Upper lobe of left lung (tissue), 6 donors: ENCODE data around the gene XRCC5. TPM values are rescaled to one million over a fixed set of nuclear protein-coding genes. Genes with fewer than 3 reads are reported as not detected.
"Not testable (repeated sequence)": the region's sequence is repeated elsewhere in the genome, so short reads cannot be mapped to it uniquely, and the experiment has no call there.

Experiments used
- ATAC-seq, 2 donors: fragments of 200-7000 bp; cut with Tn5 transposase; one replicate each; pipeline ENCODE4 v1.9.1; 2022; ENCODE audit warnings: mild to moderate bottlenecking in 2 of 2, moderate library complexity in 2 of 2; ENCODE audit not compliant: low FRiP score in 2 of 2
- DNase-seq, 2 donors: peaks; one replicate each; pipeline ENCODE4 v3.0.0-alpha.2; 2019 to 2020
- H3K27ac ChIP-seq, 4 donors: fragments of 200-600 bp; sonication (generic); one replicate each; pipeline ENCODE4 v1.5.1; 2016 to 2019
- H3K27me3 ChIP-seq, 4 donors: fragments of 200-600 bp; sonication (generic); one replicate each; pipeline ENCODE4 v1.5.1; 2017 to 2019
- H3K36me3 ChIP-seq, 4 donors: fragments of 200-600 bp; sonication (generic); one replicate each; pipeline ENCODE4 v1.5.1; 2016 to 2019
- H3K4me1 ChIP-seq, 4 donors: fragments of 200-600 bp; sonication (generic); one replicate each; pipeline ENCODE4 v1.5.1; 2018 to 2019
- H3K4me3 ChIP-seq, 4 donors: fragments of 200-600 bp; sonication (generic); one replicate each; pipeline ENCODE4 v1.5.1; 2017 to 2019; ENCODE audit warnings: mild to moderate bottlenecking in 2 of 4, moderate library complexity in 1 of 4
- H3K9me3 ChIP-seq, 4 donors: fragments of 200-600 bp; sonication (generic); one replicate each; pipeline ENCODE4 v1.5.1; 2018 to 2019
- CTCF ChIP-seq, 6 experiments: fragments of 450-650 bp in 4 of 6; fragments of 200-600 bp in 2 of 6; sonication (generic) in 2 of 6; IDR thresholded peaks; one replicate each; pipeline ENCODE4 v1.5.1; 2016 to 2019; ENCODE audit warnings: antibody characterized with exemption in 6 of 6
- EP300 ChIP-seq, 4 donors: sonication (generic); formaldehyde crosslinking; IDR thresholded peaks; one replicate each; pipeline ENCODE4 v1.5.1; 2017; ENCODE audit warnings: antibody characterized with exemption in 4 of 4, control low read depth in 2 of 4
- POLR2A ChIP-seq, 4 donors: fragments of 450-650 bp; IDR thresholded peaks; one replicate each; pipeline ENCODE4 v1.5.1; 2016 to 2017; ENCODE audit warnings: antibody characterized with exemption in 4 of 4, mild to moderate bottlenecking in 2 of 4
- POLR2AphosphoS5 ChIP-seq, 2 donors: sonication (generic); formaldehyde crosslinking; IDR thresholded peaks; one replicate each; pipeline ENCODE4 v1.5.1; 2017; ENCODE audit warnings: antibody characterized with exemption in 2 of 2
- WGBS, 2 donors: methylation state at CpG; one replicate each; pipeline ENCODE4 v1.1.5; 2017 to 2018; 5-methylcytosine and 5-hydroxymethylcytosine counted together
- total RNA-seq, 6 donors: library from RNA; depleted of rRNA in 4 of 6; stranded (reverse); fragments of >200 nt in 4 of 6; gene quantifications; one replicate each; pipeline versions ENCODE4 v1.1.0 to v1.2.1, GENCODE V29; 2016 to 2021
- donor health status: DM: no; HTN: no; CAD: no; lungs with moderate emphysema.
- donor health status: DM: no; HTN: yes; CAD: no; lungs with severe emphysema.

The XRCC5 gene
- total RNA-seq, 6 donors from 2014 or later, result 57.3 to 163 (median 131) TPM

DNA sequence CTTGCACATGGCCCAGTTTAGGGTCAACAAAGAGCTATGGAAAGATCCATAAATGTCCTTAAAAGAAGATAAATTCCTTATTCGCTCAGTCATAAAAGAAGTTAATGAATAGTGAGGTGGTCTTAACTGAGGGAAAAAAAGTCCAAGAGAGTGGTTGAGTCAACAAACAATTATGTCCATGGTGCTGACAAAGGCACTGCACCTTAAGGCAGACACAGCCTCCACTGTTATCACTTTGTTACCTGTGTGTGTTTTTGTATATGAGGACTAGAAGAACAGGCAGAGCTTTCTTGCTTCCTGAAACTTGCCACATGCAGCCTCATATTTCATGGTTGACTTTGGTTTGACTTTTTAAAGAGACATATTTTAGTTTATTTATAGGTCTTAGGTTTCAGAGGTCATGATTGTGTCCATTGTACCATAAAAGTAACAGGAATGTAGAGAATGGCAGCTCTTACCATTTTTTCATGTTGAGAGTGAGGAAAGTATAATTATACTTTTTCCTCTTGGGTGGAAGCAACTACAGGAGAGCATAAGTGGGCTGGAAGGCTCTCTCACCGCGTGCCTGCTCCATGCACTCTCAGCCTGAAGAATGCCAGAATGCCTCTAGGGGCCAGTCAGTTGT lies 93.6 kb downstream of the XRCC5 start:
- WGBS, 2 donors, result 94% methylated on average over 3 of the region's 3 CpGs
- H3K27ac ChIP-seq, result no peak overlapping the region
- TF ChIP-seq CTCF (IDR thresholded peaks at IDR 0.05), result no peak
- no peak for TF ChIP-seq EP300 (IDR thresholded peaks at IDR 0.05)
- TF ChIP-seq POLR2A (IDR thresholded peaks at IDR 0.05), result no peak
- no peak for TF ChIP-seq POLR2AphosphoS5 (IDR thresholded peaks at IDR 0.05)
- ATAC-seq (no peak), DNase-seq (no peak)
- peaks cover 48 to 100% (median 69%) of the 10 kb centered on the region in 4 donors for H3K36me3 ChIP-seq
- H3K9me3 ChIP-seq, result no peaks in the 10 kb centered on the region
- no peak overlapping the region for H3K4me3 ChIP-seq
- no peaks in the 10 kb centered on the region for H3K27me3 ChIP-seq
- H3K4me1 ChIP-seq, result no peaks in the 10 kb centered on the region

DNA sequence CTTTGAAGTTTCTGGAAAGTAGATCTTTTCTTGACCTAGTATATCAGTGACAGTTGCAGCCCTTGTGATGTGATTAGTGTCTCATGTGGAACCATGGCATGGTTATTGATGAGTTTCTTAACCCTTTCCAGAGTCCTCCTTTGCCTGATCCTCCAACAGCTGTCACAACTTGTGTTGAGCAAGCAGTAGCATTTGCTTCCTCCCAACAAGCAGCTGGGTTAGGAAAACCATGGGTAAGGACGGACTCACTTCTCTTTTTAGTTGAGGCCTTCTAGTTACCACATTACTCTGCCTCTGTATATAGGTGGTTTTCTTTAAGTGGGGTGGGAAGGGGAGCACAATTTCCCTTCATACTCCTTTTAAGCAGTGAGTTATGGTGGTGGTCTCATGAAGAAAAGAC lies 96.3 kb downstream of the XRCC5 start:
- H3K27me3 ChIP-seq, result no peaks in the 10 kb centered on the region
- TF ChIP-seq POLR2A (IDR thresholded peaks at IDR 0.05) (no peak), EP300 (IDR thresholded peaks at IDR 0.05) (no peak), CTCF (IDR thresholded peaks at IDR 0.05) (no peak), POLR2AphosphoS5 (IDR thresholded peaks at IDR 0.05) (no peak)
- 79 to 82% methylated on average over 1 of the region's 1 CpG for WGBS, 2 donors
- no peaks in the 10 kb centered on the region for H3K4me1 ChIP-seq
- no peaks in the 10 kb centered on the region for H3K9me3 ChIP-seq
- H3K27ac ChIP-seq, result no peak overlapping the region
- peak in 1 of 2 donors; percentile 68 for ATAC-seq
- H3K36me3 ChIP-seq, result peaks cover 41 to 91% (median 66%) of the 10 kb centered on the region in 4 donors
- no peak overlapping the region for H3K4me3 ChIP-seq
- no peak for DNase-seq

- Histone ChIP-seq H3K27me3 (no peaks in the 10 kb centered on the region), H3K27ac (no peak overlapping the region), H3K36me3 (peaks cover 41 to 85% (median 63%) of the 10 kb centered on the region in 4 donors), H3K4me1 (no peaks in the 10 kb centered on the region), H3K9me3 (no peaks in the 10 kb centered on the region), H3K4me3 (no peak overlapping the region)
- 83 to 87% methylated on average over 2 of the region's 2 CpGs for WGBS, 2 donors
- TF ChIP-seq EP300 (IDR thresholded peaks at IDR 0.05) (no peak), POLR2AphosphoS5 (IDR thresholded peaks at IDR 0.05) (no peak), POLR2A (IDR thresholded peaks at IDR 0.05) (no peak), CTCF (IDR thresholded peaks at IDR 0.05) (no peak)
- DNase-seq (no peak), ATAC-seq (peak in 1 of 2 donors; percentile 46)
Measured at GRCh38 chr2:216206041-216206703, 97.0 kb downstream of the XRCC5 start.

DNA sequence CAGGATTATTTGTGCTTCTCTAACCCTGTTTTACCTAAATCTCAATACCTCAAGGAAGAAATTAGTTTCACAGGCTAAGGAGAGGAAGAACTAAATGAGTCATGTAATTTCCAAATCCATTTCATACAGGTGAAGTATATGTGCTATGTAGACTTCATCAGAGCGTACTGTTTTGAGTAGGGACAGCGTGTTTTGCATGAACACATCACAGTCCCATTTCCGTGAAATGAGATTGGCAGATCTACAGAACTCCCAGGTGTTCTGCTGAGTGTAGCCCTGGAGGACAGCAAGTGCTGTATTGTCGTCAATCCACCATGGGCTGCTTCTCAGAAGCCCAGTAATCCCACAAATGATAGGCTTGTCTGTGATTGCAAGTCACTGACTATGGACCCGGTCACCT lies 97.7 kb downstream of the XRCC5 start:
- no peaks in the 10 kb centered on the region for H3K9me3 ChIP-seq
- H3K27ac ChIP-seq, result no peak overlapping the region
- no peak overlapping the region for H3K4me3 ChIP-seq
- no peak for TF ChIP-seq POLR2A (IDR thresholded peaks at IDR 0.05)
- TF ChIP-seq EP300 (IDR thresholded peaks at IDR 0.05), result no peak
- no peak for TF ChIP-seq POLR2AphosphoS5 (IDR thresholded peaks at IDR 0.05)
- no peak for TF ChIP-seq CTCF (IDR thresholded peaks at IDR 0.05)
- DNase-seq, result no peak
- 97% methylated on average over 5 of the region's 5 CpGs for WGBS, 2 donors
- no peaks in the 10 kb centered on the region for H3K4me1 ChIP-seq
- H3K27me3 ChIP-seq, result no peaks in the 10 kb centered on the region
- no peak for ATAC-seq
- H3K36me3 ChIP-seq, result peaks cover 38 to 78% (median 60%) of the 10 kb centered on the region in 4 donors

GRCh38 chr2:216208661-216209060 lies 99.5 kb downstream of the XRCC5 start:
- not testable (repeated sequence) for H3K4me1 ChIP-seq, H3K27me3 ChIP-seq, H3K9me3 ChIP-seq, DNase-seq, ATAC-seq, H3K27ac ChIP-seq, H3K4me3 ChIP-seq
- 95 to 97% methylated on average over 8 of the region's 8 CpGs for WGBS, 2 donors
- H3K36me3 ChIP-seq, result peaks cover 36 to 60% (median 50%) of the 10 kb centered on the region in 4 donors
